Ramos (cell line): ENCODE measurements around the gene COL19A1.
"Not testable (repeated sequence)": the region's sequence is repeated elsewhere in the genome, so short reads cannot be mapped to it uniquely, and the experiment has no call there.

ENCODE experiments used
- in situ Hi-C: fragments of 300-500 bp; cut with MboI; formaldehyde crosslinking; loops from one replicate; pipeline ENCODE4 v1.14.3; 2022; ENCODE audit warnings: low sequenced_read_pairs; ENCODE audit not compliant: unreplicated experiment

Gene COL19A1

DNA sequence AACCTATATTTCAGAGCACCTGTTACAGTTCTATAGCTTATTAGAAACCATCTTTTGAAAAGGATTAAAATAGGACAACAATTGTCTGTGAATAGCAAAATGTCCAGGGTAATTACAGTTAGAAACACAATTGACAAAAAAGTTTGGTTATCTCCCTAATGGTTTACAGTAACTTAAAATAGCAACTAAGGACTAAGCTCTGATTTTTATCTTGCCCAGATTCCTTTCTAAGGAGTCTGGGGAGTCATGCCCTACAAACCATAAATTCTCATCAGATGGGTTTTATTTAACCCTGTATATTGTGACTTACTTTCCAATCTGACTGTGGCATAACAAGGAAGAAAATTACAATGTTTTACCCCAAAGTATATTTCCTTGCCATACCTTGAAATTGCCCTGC is 26.9 kb downstream of the COL19A1 start:
- in situ Hi-C loops: not testable (repeated sequence)

DNA sequence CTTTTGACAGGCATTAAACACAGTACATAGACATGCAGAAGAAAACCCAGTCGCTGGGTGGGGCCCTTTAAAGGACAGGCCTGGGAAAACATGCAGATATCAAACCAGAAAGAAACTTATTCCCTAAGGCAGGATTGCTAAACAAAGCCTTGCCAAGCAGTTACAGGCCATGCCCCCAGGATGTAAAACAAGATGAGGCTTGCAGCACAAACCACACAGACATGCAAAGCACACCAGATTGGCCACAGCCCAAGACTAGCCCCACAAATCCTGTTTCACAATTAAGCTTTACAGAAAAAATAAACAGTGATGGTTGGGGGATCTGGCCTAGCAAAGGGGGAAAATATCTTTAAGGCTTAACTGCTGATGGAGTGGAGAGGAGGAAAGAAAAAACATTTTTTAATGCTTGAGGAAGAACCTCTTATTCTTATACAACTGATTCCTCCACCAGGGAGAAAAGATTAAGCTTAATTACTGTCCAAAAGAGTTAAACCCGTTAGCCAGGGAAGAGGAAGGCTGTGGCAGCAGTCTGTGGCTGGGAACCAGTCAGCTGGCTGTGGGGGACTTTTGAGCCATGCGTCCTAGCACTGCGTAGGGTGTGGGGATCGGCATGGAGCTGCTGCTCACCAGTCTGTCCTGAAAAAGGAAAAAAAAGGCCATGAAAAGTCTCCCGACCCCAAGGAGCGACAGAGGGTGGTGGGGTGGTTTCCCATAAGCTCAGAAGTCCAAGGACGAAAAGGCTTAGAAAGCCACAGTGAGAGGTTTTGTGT is 28.4 kb downstream of the COL19A1 start:
- in situ Hi-C loops: no loop called here

DNA sequence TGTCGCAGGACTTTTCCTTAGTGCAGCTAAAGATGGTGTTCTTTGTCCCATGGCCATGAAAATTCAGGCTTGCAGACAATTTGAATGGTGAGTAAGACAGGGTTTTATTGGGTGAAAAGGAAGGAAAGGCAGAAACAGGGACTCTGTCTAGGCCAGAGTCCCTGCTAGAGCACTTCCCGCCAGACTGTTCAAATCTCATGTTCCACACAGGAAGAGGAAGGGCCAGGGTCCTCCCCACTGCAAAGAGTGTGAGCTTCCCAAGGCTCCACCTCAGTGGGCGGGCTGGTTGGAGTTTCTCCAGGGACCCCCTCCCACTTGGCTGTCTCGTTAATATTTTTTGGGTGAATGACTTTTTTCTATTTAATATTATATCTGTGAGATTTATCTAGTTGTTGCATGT is 29.0 kb downstream of the COL19A1 start:
- in situ Hi-C loops: no loop called here

GRCh38 chr6:69900869-69901268 is 34.5 kb downstream of the COL19A1 start:
- in situ Hi-C loops: no loop called here

DNA sequence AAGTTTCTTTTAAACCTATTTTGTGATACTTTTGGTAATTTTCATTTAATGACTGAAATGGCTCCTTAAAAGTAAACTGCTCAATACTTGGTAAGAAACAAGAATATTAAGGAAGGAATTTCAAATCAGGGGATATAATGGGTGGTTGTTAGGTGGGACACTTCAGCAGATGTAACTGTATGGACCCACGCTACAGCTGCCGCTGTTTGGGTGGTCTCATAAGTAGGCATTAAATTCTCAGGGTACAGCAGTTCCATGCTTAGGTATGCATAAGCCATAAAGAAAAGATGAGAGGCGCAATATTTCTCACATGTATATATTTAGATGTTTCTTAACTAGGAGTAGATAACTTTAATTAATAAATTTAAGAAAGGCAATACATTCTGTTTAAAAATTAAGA is 35.0 kb downstream of the COL19A1 start:
- in situ Hi-C loops: no loop called here

DNA sequence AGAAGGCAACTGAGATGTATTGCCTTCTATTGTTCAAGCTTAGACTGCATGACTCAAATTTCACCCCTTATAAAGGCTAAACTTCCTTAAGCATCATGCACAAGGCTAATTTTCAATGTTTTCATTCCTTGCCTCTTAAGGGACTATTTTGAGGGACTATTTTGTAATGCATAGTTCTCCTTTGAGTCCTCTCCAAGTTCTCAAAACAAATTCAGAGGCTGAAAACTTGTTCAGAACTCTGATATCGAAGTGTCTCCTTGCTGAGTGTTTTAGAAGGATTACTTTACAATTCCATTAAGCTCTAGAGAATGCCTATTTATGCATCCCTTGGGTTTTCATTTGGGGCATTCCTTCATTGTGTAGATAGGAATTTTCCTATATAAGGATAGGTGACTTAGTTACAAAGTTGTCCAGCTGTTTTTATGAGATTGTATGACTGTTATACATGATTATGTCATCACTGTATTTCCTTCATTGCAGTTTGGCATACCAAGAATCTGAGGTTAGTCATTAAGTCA is 41.7 kb downstream of the COL19A1 start:
- in situ Hi-C loops: no loop called here

- in situ Hi-C loops: no loop called here
These were observed 47.0 kb downstream of the COL19A1 start for GRCh38 chr6:69913361-69913760.

GRCh38 chr6:69914015-69914485 is 47.7 kb downstream of the COL19A1 start:
- in situ Hi-C loops: no loop called here

GRCh38 chr6:69915346-69915745 is 49.0 kb downstream of the COL19A1 start:
- in situ Hi-C loops: no loop called here

DNA sequence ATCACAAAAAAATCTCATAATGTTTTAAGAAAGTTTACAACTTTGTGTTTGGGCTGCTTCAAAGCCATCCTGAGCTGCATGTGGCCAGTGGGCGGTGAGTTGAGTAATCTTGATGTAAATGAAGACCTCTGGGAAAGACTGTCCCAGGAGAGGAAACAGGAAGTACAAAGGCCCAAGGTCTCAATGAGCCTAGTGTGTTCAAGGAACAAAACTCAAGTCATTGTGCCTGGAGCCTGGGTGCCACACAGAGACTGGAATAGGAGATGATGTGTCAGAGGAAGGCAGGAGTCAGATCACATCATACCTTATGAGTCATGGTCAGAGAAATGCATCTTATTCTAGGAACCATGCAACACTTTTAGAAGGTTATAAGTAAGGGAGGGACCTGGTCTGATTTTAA is 51.5 kb downstream of the COL19A1 start:
- in situ Hi-C loops: no loop called here

- in situ Hi-C loops: no loop called here
These were observed 52.6 kb downstream of the COL19A1 start for GRCh38 chr6:69918813-69919475.

GRCh38 chr6:69921066-69921465 is 54.7 kb downstream of the COL19A1 start:
- in situ Hi-C loops: not testable (repeated sequence)

DNA sequence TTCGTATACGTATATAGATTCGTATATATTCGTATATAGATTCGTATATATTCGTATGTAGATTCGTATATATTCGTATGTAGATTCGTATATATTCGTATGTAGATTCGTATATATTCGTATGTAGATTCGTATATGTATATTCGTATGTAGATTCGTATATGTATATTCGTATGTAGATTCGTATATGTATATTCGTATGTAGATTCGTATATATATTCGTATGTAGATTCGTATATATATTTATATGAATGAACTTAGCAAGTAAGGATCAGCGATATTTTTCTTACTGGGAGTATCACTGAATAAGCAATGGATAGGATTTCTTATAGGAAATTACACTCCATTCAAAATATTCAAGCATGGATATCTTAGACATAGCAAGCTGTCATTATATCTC is 55.3 kb downstream of the COL19A1 start:
- in situ Hi-C loops: not testable (repeated sequence)

DNA sequence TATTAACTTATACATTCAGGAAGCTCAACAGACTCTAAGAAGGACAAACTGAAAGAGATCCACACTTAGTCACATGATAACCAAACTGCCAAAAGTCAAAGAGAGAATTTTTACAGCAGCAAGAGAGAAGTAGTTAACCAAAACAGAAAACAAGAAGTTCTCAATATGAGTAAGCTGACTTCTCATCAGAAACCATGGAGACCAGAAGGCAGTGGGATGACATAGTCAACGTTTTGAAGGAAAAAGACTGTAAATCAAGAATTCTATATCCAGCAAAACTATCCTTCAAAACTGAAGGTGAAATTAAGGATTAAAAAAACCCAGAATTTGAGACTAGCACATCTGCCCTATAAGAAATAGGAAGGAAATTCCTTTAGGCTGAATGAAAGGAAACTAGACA is 60.4 kb downstream of the COL19A1 start:
- in situ Hi-C loops: no loop called here

- in situ Hi-C loops: no loop called here
These were observed 66.9 kb downstream of the COL19A1 start for GRCh38 chr6:69933239-69933638.

DNA sequence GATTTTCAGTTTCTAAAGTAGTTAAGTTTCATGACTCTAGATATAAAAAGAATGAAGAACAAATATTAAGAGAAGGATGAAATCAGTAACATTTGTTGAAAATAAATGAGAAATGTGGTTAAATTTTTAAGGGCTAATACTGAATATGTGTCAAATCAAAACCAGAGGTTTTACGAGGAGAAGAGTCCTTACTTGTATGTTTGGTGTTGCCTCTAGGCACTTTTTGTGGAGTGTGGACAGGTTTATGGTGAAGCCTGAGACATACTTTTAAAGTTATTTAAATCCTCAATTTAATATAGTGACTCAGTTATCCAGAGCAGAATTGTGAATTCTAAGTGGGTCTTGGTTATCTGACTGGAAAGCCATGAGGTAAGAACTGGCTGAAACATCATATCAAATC is 68.7 kb downstream of the COL19A1 start:
- in situ Hi-C loops: no loop called here

DNA sequence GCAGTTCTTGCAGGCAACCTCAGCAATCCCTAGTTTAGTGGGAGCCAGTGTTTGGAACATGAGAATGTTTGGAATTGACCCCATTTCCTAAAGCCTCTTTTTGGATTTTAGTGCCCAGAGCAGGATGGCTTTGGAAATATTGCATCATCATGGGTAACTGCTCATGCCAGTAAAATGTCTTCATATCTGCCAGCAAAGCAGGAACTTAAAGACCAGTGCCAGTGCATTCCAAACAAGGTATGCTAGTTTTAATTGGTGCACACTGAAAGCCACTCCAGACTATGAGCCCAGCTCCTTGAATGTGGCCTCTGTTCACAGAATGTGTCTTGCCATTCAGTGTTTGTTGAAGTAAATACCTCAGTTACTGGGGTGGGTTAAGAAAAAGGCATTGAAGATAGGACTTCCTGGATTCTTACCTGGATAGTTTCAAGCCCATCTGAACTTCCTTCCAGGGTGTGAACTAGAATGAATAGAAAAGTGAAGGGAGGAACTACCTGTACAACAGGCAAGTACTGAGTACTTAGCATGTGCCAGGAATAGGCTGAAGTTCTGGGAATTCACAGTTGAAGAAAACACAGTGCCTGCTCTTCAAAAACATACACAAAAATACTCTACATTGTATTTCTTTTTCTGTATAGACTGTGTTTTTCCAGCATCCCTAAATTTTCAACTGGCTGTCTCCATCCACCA is 70.5 kb downstream of the COL19A1 start:
- in situ Hi-C loops: no loop called here

DNA sequence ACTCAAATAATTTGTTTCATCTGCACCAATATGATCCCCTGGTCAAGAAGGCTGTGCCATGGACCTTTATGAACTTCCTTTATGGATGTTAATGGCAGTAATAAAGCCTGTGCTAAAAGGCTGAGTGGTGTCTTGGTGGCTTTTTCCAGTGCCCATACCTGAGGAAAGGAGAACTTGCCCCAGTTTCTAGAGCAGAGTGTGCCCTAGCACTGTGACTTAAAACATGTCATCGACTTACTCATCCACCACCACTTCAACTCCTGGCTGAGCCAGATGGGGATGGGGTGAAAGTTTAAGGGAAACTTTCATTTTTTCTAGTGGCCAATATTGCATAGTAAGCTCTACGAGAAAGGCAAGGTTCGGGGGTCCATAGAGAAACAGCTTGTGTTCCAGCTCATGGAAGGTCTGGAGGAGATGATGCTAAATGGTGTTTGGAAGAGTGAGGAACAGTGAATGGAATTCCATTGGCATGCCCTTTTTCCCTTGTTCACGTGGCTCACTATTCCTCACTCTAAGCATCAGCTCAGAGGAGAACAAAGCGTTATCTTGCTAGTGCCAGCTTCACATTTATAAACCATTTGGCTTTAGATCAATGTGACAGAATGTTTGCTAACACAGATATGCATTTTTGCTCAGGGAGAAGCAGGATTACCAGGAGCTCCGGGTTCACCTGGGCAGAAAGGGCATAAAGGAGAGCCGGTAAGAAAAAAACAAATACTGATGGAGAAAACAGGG is 71.2 kb downstream of the COL19A1 start:
- in situ Hi-C loops: no loop called here

GRCh38 chr6:69942485-69942884 is 76.1 kb downstream of the COL19A1 start:
- in situ Hi-C loops: no loop called here

- in situ Hi-C loops: no loop called here
These were observed 78.8 kb downstream of the COL19A1 start for GRCh38 chr6:69945192-69945591.
